DMS114 treated with DMSO at 0.1 percent for 48 hours (cell line): ENCODE results near the gene MED15.
"Not testable (repeated sequence)": the region's sequence is repeated elsewhere in the genome, so short reads cannot be mapped to it uniquely, and the experiment has no call there.

Experiments used
- DNase-seq: peaks from one replicate; lab custom pipeline; 2025; ENCODE audit not compliant: unreplicated experiment; lab: John Stamatoyannopoulos, UW

MED15 gene

GRCh38 chr22:20581503-20582170 is 74.2 kb downstream of the MED15 start:
- DNase-seq, result no peak

GRCh38 chr22:20582171-20582511 is 74.7 kb downstream of the MED15 start:
- no peak for DNase-seq

GRCh38 chr22:20582520-20583361 is 75.3 kb downstream of the MED15 start:
- DNase-seq, result no peak

- no peak for DNase-seq
These were observed 76.1 kb downstream of the MED15 start for GRCh38 chr22:20583471-20583922.

- no peak for DNase-seq
These were observed 76.8 kb downstream of the MED15 start for GRCh38 chr22:20584029-20584871.

- DNase-seq, result no peak
These were observed 77.6 kb downstream of the MED15 start for GRCh38 chr22:20584872-20585638.

- DNase-seq, result no peak
These were observed 78.4 kb downstream of the MED15 start for GRCh38 chr22:20585639-20586402.

GRCh38 chr22:20586403-20586745 is 79.0 kb downstream of the MED15 start:
- no peak for DNase-seq

- no peak for DNase-seq
These were observed 80.0 kb downstream of the MED15 start for GRCh38 chr22:20587206-20587958.

GRCh38 chr22:20588092-20588842 is 80.9 kb downstream of the MED15 start:
- no peak for DNase-seq

- no peak for DNase-seq
These were observed 81.6 kb downstream of the MED15 start for GRCh38 chr22:20588843-20589581.

GRCh38 chr22:20589614-20590476 is 82.4 kb downstream of the MED15 start:
- no peak for DNase-seq

- no peak for DNase-seq
These were observed 83.3 kb downstream of the MED15 start for GRCh38 chr22:20590477-20591294.

- DNase-seq, result no peak
These were observed 83.9 kb downstream of the MED15 start for GRCh38 chr22:20591295-20591645.

GRCh38 chr22:20591660-20592310 is 84.4 kb downstream of the MED15 start:
- no peak for DNase-seq

GRCh38 chr22:20594038-20594437 is 86.6 kb downstream of the MED15 start:
- not testable (repeated sequence) for DNase-seq
